NB4 (cell line): ENCODE results near the gene CD74.
A peak's percentile ranks its signal among the peaks of the same experiment; 100 is the strongest.

ENCODE experiments used
- DNase-seq: peaks from one replicate; pipeline ENCODE4 v3.0.0; 2010; ENCODE audit warnings: low read depth
- H3K4me3 ChIP-seq: one replicate; pipeline ENCODE4 v1.5.1; 2011; ENCODE audit warnings: mild to moderate bottlenecking, low read depth, low read length, moderate library complexity
- MYC ChIP-seq: IDR thresholded peaks from 2 replicates; pipeline ENCODE4 v1.6.1; 2011; ENCODE audit warnings: low read depth, low read length
- POLR2A ChIP-seq: IDR thresholded peaks from 2 replicates; pipeline ENCODE4 v1.6.1; 2011; ENCODE audit warnings: mild to moderate bottlenecking; ENCODE audit not compliant: insufficient read length; ENCODE audit errors: extremely low read depth
- TF ChIP-seq, protein P1 (sequence below): IDR thresholded peaks from 2 replicates; pipeline ENCODE4 v1.6.1; 2011; ENCODE audit warnings: low read depth, low read length
- TF ChIP-seq, protein P2 (sequence below): IDR thresholded peaks from one replicate; pipeline ENCODE4 v1.5.1; 2012; ENCODE audit warnings: low read depth, low read length

Gene CD74

DNA sequence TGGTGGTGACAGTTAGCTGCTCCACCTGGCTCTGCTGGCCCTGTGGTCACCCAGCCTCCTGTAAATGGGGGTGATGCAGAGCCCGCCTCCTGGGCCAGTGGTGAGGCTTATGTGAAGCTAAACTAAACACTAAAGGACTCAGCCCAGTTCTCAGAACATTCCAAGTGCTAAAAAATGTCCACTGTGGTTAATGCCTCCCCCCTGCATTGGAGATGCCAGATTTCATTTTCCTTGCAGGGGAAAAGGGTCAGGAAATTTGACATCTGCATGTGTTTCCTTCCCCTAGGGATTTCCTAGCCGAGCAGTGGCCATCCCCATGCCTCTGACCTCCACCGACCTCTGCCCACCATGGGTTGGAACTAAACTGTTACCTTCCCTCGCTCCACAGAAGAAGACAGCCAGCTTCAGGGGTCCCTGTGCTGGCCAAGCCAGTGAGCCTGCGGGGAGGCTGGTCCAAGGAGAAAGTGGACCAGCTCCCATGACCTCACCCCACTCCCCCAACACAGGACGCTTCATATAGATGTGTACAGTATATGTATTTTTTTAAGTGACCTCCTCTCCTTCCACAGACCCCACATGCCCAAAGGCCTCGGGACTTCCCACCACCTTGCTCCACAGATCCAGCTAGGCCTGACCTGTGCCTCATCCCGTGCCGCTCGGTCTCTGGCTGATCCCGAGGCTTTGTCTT lies 13.0 kb downstream of the CD74 start:
- no peak overlapping the region for H3K4me3 ChIP-seq
- TF ChIP-seq, protein P1, sequence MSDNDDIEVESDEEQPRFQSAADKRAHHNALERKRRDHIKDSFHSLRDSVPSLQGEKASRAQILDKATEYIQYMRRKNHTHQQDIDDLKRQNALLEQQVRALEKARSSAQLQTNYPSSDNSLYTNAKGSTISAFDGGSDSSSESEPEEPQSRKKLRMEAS: no peak
- TF ChIP-seq POLR2A (no peak), MYC (no peak)
- TF ChIP-seq, protein P2, sequence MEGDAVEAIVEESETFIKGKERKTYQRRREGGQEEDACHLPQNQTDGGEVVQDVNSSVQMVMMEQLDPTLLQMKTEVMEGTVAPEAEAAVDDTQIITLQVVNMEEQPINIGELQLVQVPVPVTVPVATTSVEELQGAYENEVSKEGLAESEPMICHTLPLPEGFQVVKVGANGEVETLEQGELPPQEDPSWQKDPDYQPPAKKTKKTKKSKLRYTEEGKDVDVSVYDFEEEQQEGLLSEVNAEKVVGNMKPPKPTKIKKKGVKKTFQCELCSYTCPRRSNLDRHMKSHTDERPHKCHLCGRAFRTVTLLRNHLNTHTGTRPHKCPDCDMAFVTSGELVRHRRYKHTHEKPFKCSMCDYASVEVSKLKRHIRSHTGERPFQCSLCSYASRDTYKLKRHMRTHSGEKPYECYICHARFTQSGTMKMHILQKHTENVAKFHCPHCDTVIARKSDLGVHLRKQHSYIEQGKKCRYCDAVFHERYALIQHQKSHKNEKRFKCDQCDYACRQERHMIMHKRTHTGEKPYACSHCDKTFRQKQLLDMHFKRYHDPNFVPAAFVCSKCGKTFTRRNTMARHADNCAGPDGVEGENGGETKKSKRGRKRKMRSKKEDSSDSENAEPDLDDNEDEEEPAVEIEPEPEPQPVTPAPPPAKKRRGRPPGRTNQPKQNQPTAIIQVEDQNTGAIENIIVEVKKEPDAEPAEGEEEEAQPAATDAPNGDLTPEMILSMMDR: no peak
- DNase-seq: no peak

DNA sequence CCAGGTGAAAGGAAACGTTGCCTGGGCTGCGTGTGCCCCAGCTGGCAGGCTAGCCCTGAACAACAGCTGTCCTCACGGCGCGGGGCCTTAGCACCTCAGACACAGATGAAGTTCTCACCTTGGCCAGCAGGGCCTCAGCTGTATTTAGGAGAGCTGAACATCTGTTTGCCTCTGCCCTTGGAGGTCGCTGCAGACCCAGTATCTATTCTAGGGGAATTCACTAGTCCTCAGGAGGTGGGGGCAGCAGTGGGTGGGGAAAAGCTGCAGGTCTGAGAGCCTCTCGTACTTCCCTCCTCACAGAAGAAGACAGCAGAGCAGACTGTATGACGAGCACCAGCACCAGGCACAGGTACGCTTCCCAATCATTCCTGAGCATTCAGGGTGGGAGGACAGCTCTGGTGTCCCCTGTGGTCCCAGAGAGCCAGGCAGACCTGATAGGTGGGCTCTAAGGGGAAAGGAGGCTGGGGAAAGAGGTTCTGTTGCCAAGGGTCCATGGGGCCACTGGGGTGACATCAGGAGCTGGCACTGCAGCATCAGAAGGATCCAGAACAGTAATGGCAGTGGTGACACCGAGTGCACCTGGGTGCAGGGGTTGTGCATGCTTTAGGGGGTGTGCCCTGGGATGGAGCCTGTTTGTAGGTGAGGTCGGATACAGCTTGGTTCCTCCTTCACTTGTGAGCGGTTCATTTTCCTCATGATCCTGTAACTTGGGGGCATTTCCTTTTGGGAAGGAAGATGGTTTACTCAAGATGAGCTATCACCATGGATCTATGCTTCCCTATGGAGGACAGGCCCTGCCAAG lies 13.8 kb downstream of the CD74 start:
- TF ChIP-seq, protein P2: no peak
- TF ChIP-seq, protein P1: no peak
- no peak for TF ChIP-seq MYC
- TF ChIP-seq POLR2A: no peak
- H3K4me3 ChIP-seq: no peak overlapping the region
- DNase-seq: peak; percentile 15

DNA sequence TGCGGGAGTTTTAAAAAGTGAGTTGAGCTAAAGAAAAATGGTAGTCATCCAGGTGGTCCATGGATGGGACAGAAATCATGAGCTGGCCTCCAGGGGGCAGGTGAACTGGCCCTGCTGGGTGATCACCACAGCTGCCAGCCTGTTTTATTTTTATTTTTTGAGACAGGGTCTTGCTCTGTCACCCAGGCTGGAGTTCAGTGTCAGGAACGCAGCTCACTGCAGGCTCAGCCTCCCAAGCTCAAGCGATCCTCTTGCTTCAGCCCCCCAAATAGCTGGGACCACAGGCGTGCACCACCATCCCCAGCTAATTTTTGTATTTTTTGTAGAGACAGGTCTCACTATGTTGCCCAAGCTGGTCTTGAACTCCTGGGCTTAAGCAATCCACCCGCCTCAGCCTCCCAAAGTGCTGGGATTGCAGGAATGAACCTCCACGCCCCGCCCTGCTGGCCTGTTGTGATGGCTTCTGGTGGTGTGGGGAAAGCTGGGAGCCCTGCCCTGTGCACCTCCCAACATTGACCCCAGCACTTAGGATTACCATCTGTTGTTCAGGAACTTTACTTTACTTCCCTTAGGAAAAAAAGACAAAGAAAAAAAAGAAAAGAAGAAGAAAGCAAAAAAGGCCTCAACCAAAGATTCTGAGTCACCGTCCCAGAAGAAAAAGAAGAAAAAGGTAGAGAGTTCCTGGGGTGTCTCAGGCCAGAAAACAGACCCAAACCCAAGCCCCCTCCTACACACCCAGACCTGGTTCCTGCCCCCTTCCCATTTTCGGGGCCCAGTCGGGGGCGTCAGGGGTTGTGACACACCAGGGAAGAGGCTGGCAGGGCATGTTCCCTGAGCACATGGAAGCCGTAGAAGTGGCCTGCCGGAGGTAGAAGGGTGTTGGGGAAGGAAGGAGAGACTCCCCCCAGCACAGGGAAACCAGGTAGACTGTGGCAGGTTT lies 14.7 kb downstream of the CD74 start:
- H3K4me3 ChIP-seq: no peak overlapping the region
- TF ChIP-seq, protein P2: no peak
- TF ChIP-seq, protein P1: no peak
- no peak for TF ChIP-seq POLR2A
- TF ChIP-seq MYC: no peak
- no peak for DNase-seq

DNA sequence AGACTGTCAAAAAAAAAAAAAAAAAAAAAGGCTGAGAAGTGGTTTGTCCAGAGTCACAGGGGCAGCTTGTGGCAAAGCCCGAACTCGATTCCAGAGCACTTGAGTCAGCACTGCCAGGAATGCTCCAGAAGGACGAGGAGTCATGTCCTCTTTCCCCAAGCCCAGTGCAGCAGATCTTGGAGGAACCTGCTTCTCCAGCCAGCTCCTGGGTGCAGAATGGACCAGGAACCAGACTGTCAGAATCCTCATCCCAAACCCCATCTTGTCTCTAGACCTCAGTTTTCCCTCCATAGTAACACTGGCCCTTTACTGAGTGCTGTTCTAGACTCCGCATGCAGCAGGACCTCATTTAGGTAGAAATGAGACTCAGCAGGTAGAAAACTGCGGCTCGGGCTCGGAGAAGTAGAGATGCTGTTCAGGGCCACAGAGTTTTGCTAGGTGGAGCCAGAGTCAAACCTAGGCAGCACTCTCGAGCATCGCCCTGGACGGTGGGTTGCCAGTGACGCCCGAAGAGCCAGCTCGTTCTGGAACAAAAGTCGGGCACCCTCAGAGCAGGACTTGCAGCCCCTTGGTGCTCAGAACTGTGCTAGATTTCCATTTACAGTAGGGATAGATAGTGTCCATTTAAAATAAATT lies 15.4 kb downstream of the CD74 start:
- DNase-seq: no peak
- H3K4me3 ChIP-seq: no peak overlapping the region
- TF ChIP-seq POLR2A: no peak
- TF ChIP-seq, protein P1: no peak
- TF ChIP-seq, protein P2: no peak
- no peak for TF ChIP-seq MYC

DNA sequence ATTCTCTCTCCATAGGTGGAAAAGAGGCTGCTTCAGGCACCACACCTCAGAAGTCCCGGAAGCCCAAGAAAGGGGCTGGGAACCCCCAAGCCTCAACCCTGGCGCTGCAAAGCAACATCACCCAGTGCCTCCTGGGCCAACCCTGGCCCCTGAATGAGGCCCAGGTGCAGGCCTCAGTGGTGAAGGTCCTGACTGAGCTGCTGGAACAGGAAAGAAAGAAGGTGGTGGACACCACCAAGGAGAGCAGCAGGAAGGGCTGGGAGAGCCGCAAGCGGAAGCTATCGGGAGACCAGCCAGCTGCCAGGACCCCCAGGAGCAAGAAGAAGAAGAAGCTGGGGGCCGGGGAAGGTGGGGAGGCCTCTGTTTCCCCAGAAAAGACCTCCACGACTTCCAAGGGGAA lies 16.4 kb downstream of the CD74 start:
- TF ChIP-seq MYC (no peak), POLR2A (no peak)
- TF ChIP-seq, protein P1: no peak
- TF ChIP-seq, protein P2: no peak
- H3K4me3 ChIP-seq: no peak overlapping the region

More for the DNA sequence above, 16.4 kb downstream of the CD74 start:
- no peak for DNase-seq
